OCI-LY7 (cell line): Measurements from ENCODE around the gene ZSWIM8. TPM values are rescaled to one million over a fixed set of nuclear protein-coding genes. Genes with fewer than 3 reads are reported as not detected.
"Not testable (repeated sequence)": the region's sequence is repeated elsewhere in the genome, so short reads cannot be mapped to it uniquely, and the experiment has no call there.

Experiments used
- BruUV-seq: library from RNA; stranded (reverse); fragments of 400-500 nt; replicated peaks from 2 replicates; lab custom pipeline; 2021; lab: Mats Ljungman, UMichigan
- CTCF ChIA-PET: fragments of 300-600 bp; sonication (Branson Sonifier 250); formaldehyde crosslinking; loops from one replicate; lab custom pipeline; 2022; ENCODE audit warnings: antibody characterized with exemption; ENCODE audit not compliant: unreplicated experiment; lab: Charles Lee
- POLR2A ChIA-PET: fragments of 300-600 bp; sonication (Branson Sonifier 250); formaldehyde crosslinking; loops from one replicate; lab custom pipeline; 2022; ENCODE audit warnings: antibody characterized with exemption; lab: Charles Lee
- DNase-seq: peaks from one replicate; pipeline ENCODE4 v3.0.0-alpha.2; 2015; ENCODE audit warnings: low spot score
- H2AFZ ChIP-seq: fragments of 200-600 bp; sonication (generic), shearing (Covaris generic); 2 replicates; pipeline ENCODE4 v1.6.1; 2014; ENCODE audit warnings: mild to moderate bottlenecking, antibody characterized with exemption, low read length, moderate library complexity
- H3K27ac ChIP-seq: fragments of 200-600 bp; sonication (generic); 2 replicates; pipeline ENCODE4 v1.5.1; 2014; ENCODE audit warnings: mixed run types, low read depth, mild to moderate bottlenecking, moderate library complexity, low read length, inconsistent platforms; ENCODE audit not compliant: poor library complexity, severe bottlenecking
- H3K36me3 ChIP-seq: fragments of 200-600 bp; sonication (generic); 2 replicates; pipeline ENCODE4 v1.6.1; 2014; ENCODE audit warnings: mild to moderate bottlenecking, antibody characterized with exemption, low read length, moderate library complexity, mixed read lengths; ENCODE audit not compliant: insufficient read depth
- H3K4me1 ChIP-seq: fragments of 200-600 bp; sonication (generic); 2 replicates; pipeline ENCODE4 v1.5.1; 2014; ENCODE audit warnings: mild to moderate bottlenecking, low read length; ENCODE audit not compliant: insufficient read depth, poor library complexity, severe bottlenecking
- H3K4me2 ChIP-seq: fragments of 200-600 bp; sonication (generic); 2 replicates; pipeline ENCODE4 v1.6.1; 2014; ENCODE audit warnings: mild to moderate bottlenecking, low read length
- H3K4me3 ChIP-seq: fragments of 200-600 bp; sonication (generic); 2 replicates; pipeline ENCODE4 v1.5.1; 2014; ENCODE audit warnings: mild to moderate bottlenecking, low read depth, low read length; ENCODE audit not compliant: poor library complexity, severe bottlenecking
- H3K79me2 ChIP-seq: fragments of 200-600 bp; sonication (generic); 2 replicates; pipeline ENCODE4 v1.6.1; 2016; ENCODE audit warnings: low read depth, mild to moderate bottlenecking, low read length, moderate library complexity, mixed read lengths; ENCODE audit not compliant: insufficient read depth
- H3K9me2 ChIP-seq: fragments of 200-600 bp; sonication (generic); 2 replicates; pipeline ENCODE4 v1.6.1; 2016; ENCODE audit warnings: mild to moderate bottlenecking, low read length, mixed read lengths; ENCODE audit not compliant: insufficient read depth
- H3K9me3 ChIP-seq: fragments of 200-600 bp; sonication (generic); 2 replicates; pipeline ENCODE4 v1.6.1; 2014; ENCODE audit warnings: mild to moderate bottlenecking, mixed run types, low read length, mixed read lengths
- H4K20me1 ChIP-seq: fragments of 200-600 bp; sonication (generic); 2 replicates; pipeline ENCODE4 v1.6.1; 2014; ENCODE audit warnings: mild to moderate bottlenecking, antibody characterized with exemption, low read length, moderate library complexity, mixed read lengths; ENCODE audit not compliant: insufficient read depth
- CTCF ChIP-seq: fragments of 200-600 bp; sonication (generic); conservative IDR thresholded peaks from 2 replicates; pipeline ENCODE4 v1.5.1; 2014; ENCODE audit warnings: mild to moderate bottlenecking, antibody characterized with exemption, low read length, moderate library complexity, mixed read lengths
- EZH2phosphoT487 ChIP-seq: fragments of 200-600 bp; sonication (generic); IDR thresholded peaks from 2 replicates; pipeline ENCODE4 v1.6.1; 2018; ENCODE audit warnings: low read depth, borderline replicate concordance, mild to moderate bottlenecking, mixed run types, antibody characterized with exemption, low read length, moderate library complexity, mixed read lengths
- intact Hi-C: fragments of 100-400 bp; cut with micrococcal nuclease; formaldehyde crosslinking; loops from one replicate; pipeline ENCODE4 v1.10.0; 2022; ENCODE audit not compliant: unreplicated experiment
- total RNA-seq, 2 experiments: library from RNA; depleted of rRNA in 1 of 2; stranded (reverse); fragments of >200 nt in 1 of 2; shearing (Covaris generic) in 1 of 2; gene quantifications; 2 replicates each; pipeline ENCODE4 v1.2.3, GENCODE V29; 2014 to 2022

Gene ZSWIM8
- total RNA-seq, 2 experiments from 2014 or later, result 22.0 to 52.6 TPM

- Histone ChIP-seq H3K79me2 (no peaks in the 10 kb centered on the region), H3K9me3 (no peaks in the 10 kb centered on the region), H2AFZ (no peak overlapping the region), H3K27ac (no peak overlapping the region), H3K4me2 (no peak overlapping the region), H3K36me3 (peaks cover 17% of the 10 kb centered on the region), H4K20me1 (no peaks in the 10 kb centered on the region), H3K4me1 (no peaks in the 10 kb centered on the region), H3K9me2 (no peaks in the 10 kb centered on the region), H3K4me3 (no peak overlapping the region)
- ChIA-PET POLR2A (interaction anchor here (0.6 kb wide), 1 partner anchor 68 kb away, joined by 4 read pairs; no protein-coding TSS in a partner anchor), CTCF (no interaction called here)
- no peak for TF ChIP-seq CTCF
- TF ChIP-seq EZH2phosphoT487, result no peak
- DNase-seq, result no peak
- BruUV-seq, result no TSS peak
- intact Hi-C loops, result no loop called here
Observed at GRCh38 chr10:73824146-73824725, 38.8 kb downstream of the ZSWIM8 start.

GRCh38 chr10:73827346-73828089, 42.1 kb downstream of the ZSWIM8 start:
- Histone ChIP-seq H3K9me2 (no peaks in the 10 kb centered on the region), H3K4me2 (no peak overlapping the region), H3K79me2 (no peaks in the 10 kb centered on the region), H3K4me1 (no peaks in the 10 kb centered on the region), H3K9me3 (no peaks in the 10 kb centered on the region), H3K4me3 (no peak overlapping the region), H2AFZ (no peak overlapping the region), H3K36me3 (peaks cover 14% of the 10 kb centered on the region), H3K27ac (no peak overlapping the region), H4K20me1 (no peaks in the 10 kb centered on the region)
- ChIA-PET CTCF (no interaction called here), POLR2A (no interaction called here)
- no TSS peak for BruUV-seq
- intact Hi-C loops, result no loop called here
- TF ChIP-seq EZH2phosphoT487 (no peak), CTCF (no peak)
- no peak for DNase-seq

GRCh38 chr10:73828161-73828560, 42.8 kb downstream of the ZSWIM8 start:
- Histone ChIP-seq H3K4me1 (no peaks in the 10 kb centered on the region), H2AFZ (no peak overlapping the region), H3K9me3 (no peaks in the 10 kb centered on the region), H3K36me3 (peaks cover 14% of the 10 kb centered on the region), H3K4me2 (no peak overlapping the region), H3K9me2 (no peaks in the 10 kb centered on the region), H3K27ac (no peak overlapping the region), H4K20me1 (no peaks in the 10 kb centered on the region), H3K4me3 (no peak overlapping the region), H3K79me2 (no peaks in the 10 kb centered on the region)
- intact Hi-C loops, result no loop called here
- BruUV-seq, result no TSS peak
- no peak for DNase-seq
- ChIA-PET POLR2A (no interaction called here), CTCF (no interaction called here)
- TF ChIP-seq CTCF (no peak), EZH2phosphoT487 (no peak)

- DNase-seq, BruUV-seq, H3K36me3 ChIP-seq, H3K9me2 ChIP-seq, H3K27ac ChIP-seq, H3K4me2 ChIP-seq, H3K4me3 ChIP-seq, intact Hi-C loops, H3K79me2 ChIP-seq, POLR2A ChIA-PET, CTCF ChIA-PET, H4K20me1 ChIP-seq, H3K4me1 ChIP-seq, H2AFZ ChIP-seq, H3K9me3 ChIP-seq: not testable (repeated sequence)
Observed at GRCh38 chr10:73829090-73829489, 43.7 kb downstream of the ZSWIM8 start.
